Activated T-cell treated with anti-CD3 and anti-CD28 coated beads for 24 hours (primary cell): ENCODE results near the gene GPR17.
A peak's percentile ranks its signal among the peaks of the same experiment; 100 is the strongest.

Experiments used
- DNase-seq: peaks from one replicate; pipeline ENCODE4 v3.0.0-alpha.2; 2020; ENCODE audit warnings: low read depth

Gene GPR17

GRCh38 chr2:127694986-127695385 is 49.0 kb downstream of the GPR17 start:
- no peak for DNase-seq

- peak; percentile 48 for DNase-seq
Observed at GRCh38 chr2:127695491-127696472, 49.8 kb downstream of the GPR17 start.

- DNase-seq: no peak
Observed at GRCh38 chr2:127697482-127698180, 51.7 kb downstream of the GPR17 start.

- DNase-seq: no peak
Observed at GRCh38 chr2:127698553-127699355, 52.8 kb downstream of the GPR17 start.

DNA sequence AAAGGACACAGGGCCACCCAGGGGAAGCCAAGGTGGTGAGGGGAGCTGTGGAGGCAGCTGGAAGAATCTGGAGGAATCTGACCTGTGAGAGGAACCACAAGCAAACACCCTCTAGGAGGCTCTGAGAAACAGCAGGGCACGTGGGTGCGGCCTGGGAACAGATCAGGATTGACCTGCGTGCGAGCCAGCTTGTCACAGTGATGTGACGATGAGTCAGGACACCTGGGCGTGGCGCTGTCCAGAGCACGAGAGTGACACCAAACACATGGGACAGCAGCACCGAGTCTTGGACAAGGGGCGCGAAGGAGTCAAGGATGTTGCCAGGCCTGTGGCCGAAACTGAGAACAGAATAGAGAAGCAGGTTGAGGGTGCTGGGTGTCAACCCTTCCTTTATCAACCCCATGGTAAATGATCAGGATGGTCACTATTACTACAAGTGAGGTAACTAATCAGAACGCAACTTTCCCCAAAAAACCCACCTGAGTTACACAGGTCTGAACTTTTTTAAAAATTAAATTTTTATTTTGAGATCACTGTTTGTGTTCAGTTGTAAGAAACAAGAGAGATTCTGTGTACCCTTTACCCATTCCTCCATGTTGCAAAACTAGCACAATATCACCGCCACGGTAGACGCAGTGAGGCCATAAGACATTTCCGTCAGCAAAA is 54.7 kb downstream of the GPR17 start:
- no peak for DNase-seq

GRCh38 chr2:127701193-127701650 is 55.3 kb downstream of the GPR17 start, which contains the start of gene SFT2D3:
Gene SFT2D3, plus strand, starts transcription at chr2:127701497. Its CDS starts 32 bp downstream, at chr2:127701529.
- peak; percentile 86 for DNase-seq

DNA sequence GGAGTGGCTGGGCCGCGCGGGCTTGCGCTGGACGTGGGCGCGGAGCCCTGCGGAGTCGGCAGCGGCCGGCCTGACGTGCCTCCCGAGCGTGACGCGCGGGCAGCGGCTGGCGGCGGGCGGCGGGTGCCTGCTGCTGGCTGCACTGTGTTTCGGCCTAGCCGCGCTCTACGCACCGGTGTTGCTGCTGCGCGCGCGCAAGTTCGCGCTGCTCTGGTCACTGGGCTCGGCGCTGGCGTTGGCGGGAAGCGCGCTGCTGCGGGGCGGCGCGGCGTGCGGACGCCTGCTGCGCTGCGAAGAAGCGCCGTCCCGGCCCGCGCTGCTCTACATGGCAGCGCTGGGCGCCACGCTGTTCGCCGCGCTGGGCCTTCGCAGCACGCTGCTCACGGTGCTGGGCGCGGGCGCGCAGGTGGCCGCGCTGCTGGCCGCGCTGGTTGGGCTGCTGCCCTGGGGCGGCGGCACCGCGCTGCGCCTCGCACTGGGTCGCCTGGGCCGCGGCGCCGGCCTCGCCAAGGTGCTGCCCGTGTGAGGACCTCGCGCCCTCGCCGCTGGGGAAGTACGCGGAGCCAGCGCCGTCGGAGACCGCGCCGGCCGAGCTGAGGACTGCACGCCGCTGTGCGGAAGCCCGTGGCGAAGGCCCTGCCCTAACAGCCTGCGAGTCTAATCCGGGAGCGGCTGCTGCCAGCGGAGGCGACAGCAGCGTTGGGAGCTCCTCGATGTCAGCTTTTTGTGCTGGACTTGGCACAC is 55.9 kb downstream of the GPR17 start:
- peak; percentile 66 for DNase-seq
